AG09319 (cell line): ENCODE data around the gene SRRM4.

Experiments used
- DNase-seq: peaks from one replicate; pipeline ENCODE4 v3.0.0-alpha.2; 2010; ENCODE audit warnings: low read depth; ENCODE audit errors: extremely low read depth
- TF ChIP-seq, protein P1 (sequence below): IDR thresholded peaks from 2 replicates; pipeline ENCODE4 v1.5.1; 2011; ENCODE audit warnings: low read depth, mild to moderate bottlenecking, inconsistent platforms, low read length, moderate library complexity

SRRM4 gene

GRCh38 chr12:119071638-119072231 lies 90.4 kb downstream of the SRRM4 start:
- no peak for DNase-seq
- TF ChIP-seq, protein P1, sequence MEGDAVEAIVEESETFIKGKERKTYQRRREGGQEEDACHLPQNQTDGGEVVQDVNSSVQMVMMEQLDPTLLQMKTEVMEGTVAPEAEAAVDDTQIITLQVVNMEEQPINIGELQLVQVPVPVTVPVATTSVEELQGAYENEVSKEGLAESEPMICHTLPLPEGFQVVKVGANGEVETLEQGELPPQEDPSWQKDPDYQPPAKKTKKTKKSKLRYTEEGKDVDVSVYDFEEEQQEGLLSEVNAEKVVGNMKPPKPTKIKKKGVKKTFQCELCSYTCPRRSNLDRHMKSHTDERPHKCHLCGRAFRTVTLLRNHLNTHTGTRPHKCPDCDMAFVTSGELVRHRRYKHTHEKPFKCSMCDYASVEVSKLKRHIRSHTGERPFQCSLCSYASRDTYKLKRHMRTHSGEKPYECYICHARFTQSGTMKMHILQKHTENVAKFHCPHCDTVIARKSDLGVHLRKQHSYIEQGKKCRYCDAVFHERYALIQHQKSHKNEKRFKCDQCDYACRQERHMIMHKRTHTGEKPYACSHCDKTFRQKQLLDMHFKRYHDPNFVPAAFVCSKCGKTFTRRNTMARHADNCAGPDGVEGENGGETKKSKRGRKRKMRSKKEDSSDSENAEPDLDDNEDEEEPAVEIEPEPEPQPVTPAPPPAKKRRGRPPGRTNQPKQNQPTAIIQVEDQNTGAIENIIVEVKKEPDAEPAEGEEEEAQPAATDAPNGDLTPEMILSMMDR: no peak

DNA sequence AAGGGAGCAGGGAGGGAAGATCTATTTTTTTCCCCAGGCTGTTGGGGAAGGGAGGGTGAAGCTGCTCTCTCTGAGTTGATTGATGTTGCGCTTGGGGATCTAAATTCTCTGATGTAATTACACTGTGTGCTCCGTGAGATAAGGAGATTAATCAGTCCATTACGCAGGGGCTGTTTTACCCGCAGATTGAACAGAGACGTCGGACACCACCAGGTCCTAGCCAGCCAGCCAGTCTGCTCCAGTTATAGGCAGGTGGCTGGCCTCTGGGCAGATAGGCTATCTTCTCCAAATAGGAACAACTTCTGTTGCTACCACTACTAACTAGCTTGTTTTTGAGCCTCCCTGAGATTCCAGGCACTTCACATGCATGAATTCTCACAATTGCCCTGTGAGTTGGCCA lies 91.1 kb downstream of the SRRM4 start:
- TF ChIP-seq, protein P1: no peak
- no peak for DNase-seq

GRCh38 chr12:119075222-119075787 lies 94.0 kb downstream of the SRRM4 start:
- no peak for DNase-seq
- TF ChIP-seq, protein P1: no peak

GRCh38 chr12:119075918-119076317 lies 94.6 kb downstream of the SRRM4 start:
- no peak for DNase-seq
- TF ChIP-seq, protein P1: no peak

DNA sequence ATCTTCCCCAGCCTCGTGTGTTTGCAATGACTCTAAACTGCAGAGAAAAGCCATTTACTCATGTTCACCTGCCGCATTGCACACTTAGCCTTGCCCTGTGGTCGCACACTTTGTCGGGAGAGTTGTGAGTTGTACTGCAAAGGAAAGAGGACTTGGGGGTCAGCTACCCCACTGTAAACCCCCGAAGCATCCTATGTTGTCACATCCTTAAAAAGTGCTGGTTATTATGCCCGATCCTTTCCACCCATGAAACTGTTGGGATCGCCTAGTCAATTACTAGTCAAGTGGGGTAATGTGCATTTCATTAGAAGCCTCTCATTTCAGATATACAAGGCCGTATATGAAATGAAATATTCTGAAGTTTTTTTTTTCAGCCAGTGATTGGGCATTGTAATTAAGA lies 98.2 kb downstream of the SRRM4 start:
- TF ChIP-seq, protein P1: no peak

DNA sequence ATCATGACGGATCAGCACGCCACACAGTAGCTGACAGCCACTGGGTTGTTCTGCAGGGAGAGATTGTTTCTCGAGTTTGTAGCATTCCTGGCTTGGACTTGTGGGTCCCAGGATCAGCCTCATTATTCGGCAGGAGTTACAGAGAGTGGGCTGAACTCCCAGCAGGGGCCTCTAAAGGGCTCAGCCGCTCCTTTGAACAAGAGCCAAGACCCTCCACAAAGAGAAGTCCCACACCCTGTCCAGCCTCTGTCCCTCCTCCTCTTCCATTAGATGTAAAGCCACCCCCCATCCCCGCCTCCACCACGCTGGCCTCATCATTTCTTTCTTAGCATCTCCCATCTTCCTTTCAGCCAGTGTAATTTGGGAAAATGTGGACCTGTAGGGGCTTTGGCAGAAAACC lies 100.7 kb downstream of the SRRM4 start:
- TF ChIP-seq, protein P1: no peak
- no peak for DNase-seq

More for the DNA sequence above, 98.2 kb downstream of the SRRM4 start:
- DNase-seq: no peak

- DNase-seq: no peak
- TF ChIP-seq, protein P1: no peak
These were observed 101.2 kb downstream of the SRRM4 start for GRCh38 chr12:119082496-119082895.
